Measurements from ENCODE around the gene ABCF2.

The ABCF2 gene

GRCh38 chr7:151252961-151253711 lies 26.1 kb upstream of the ABCF2 start:
- no peak for DNase-seq (ENCODE audit: low spot score)

- DNase-seq (ENCODE audit: low spot score), result no peak
Measured at GRCh38 chr7:151252561-151252835, 25.5 kb upstream of the ABCF2 start.

GRCh38 chr7:151251689-151252560 lies 24.9 kb upstream of the ABCF2 start:
- peak; percentile 79 for DNase-seq (ENCODE audit: low spot score)

GRCh38 chr7:151251328-151251688 lies 24.3 kb upstream of the ABCF2 start:
- peak; percentile 47 for DNase-seq (ENCODE audit: low spot score)

- no peak for DNase-seq (ENCODE audit: low spot score)
Measured at GRCh38 chr7:151250181-151251132, 23.5 kb upstream of the ABCF2 start.

GRCh38 chr7:151249732-151250072 lies 22.7 kb upstream of the ABCF2 start:
- peak; percentile 65 for DNase-seq (ENCODE audit: low spot score)

- no peak for DNase-seq (ENCODE audit: low spot score)
Measured at GRCh38 chr7:151249034-151249731, 22.2 kb upstream of the ABCF2 start.

GRCh38 chr7:151248346-151249033 lies 21.5 kb upstream of the ABCF2 start, which contains the start of gene SMARCD3:
TSS of gene SMARCD3 (minus strand) at chr7:151248694. CDS start at chr7:151248562, 132 bp downstream.
- peak; percentile 62 for DNase-seq (ENCODE audit: low spot score)

GRCh38 chr7:151247611-151248345 lies 20.8 kb upstream of the ABCF2 start:
- peak; percentile 39 for DNase-seq (ENCODE audit: low spot score)

- no peak for DNase-seq (ENCODE audit: low spot score)
Measured at GRCh38 chr7:151246851-151247580, 20.0 kb upstream of the ABCF2 start.

- no peak for DNase-seq (ENCODE audit: low spot score)
Measured at GRCh38 chr7:151246102-151246850, 19.3 kb upstream of the ABCF2 start.

GRCh38 chr7:151245360-151246101 lies 18.5 kb upstream of the ABCF2 start:
- peak; percentile 48 for DNase-seq (ENCODE audit: low spot score)

- no peak for DNase-seq (ENCODE audit: low spot score)
Measured at GRCh38 chr7:151244841-151245346, 17.9 kb upstream of the ABCF2 start.

- DNase-seq (ENCODE audit: low spot score), result peak; percentile 63
Measured at GRCh38 chr7:151244196-151244840, 17.3 kb upstream of the ABCF2 start.

- peak; percentile 61 for DNase-seq (ENCODE audit: low spot score)
Measured at GRCh38 chr7:151243408-151244195, 16.6 kb upstream of the ABCF2 start.

GRCh38 chr7:151243045-151243349 lies 16.0 kb upstream of the ABCF2 start:
- no peak for DNase-seq (ENCODE audit: low spot score)
